HG02884 (cell line): ENCODE measurements around the gene JOSD1.

Experiments
- ATAC-seq: cut with Tn5 transposase; IDR thresholded peaks from one replicate; pipeline ENCODE4 v1.9.1; 2021; ENCODE audit warnings: mild to moderate bottlenecking, moderate library complexity; ENCODE audit not compliant: unreplicated experiment

JOSD1 gene

GRCh38 chr22:38715852-38716251, 15.1 kb upstream of the JOSD1 start:
- no peak for ATAC-seq

- ATAC-seq: no peak
These were observed 14.5 kb upstream of the JOSD1 start for GRCh38 chr22:38715176-38715764.

GRCh38 chr22:38713921-38714320, 13.2 kb upstream of the JOSD1 start:
- no peak for ATAC-seq

GRCh38 chr22:38712486-38713207, 11.9 kb upstream of the JOSD1 start:
- ATAC-seq: no peak

- no peak for ATAC-seq
These were observed 10.1 kb upstream of the JOSD1 start for GRCh38 chr22:38710866-38711265.

- no peak for ATAC-seq
These were observed 9.6 kb upstream of the JOSD1 start for GRCh38 chr22:38710351-38710750.

GRCh38 chr22:38709306-38709705, 8.6 kb upstream of the JOSD1 start:
- ATAC-seq: no peak

GRCh38 chr22:38707984-38708383, 7.2 kb upstream of the JOSD1 start:
- ATAC-seq: no peak

- ATAC-seq: no peak
These were observed 6.6 kb upstream of the JOSD1 start for GRCh38 chr22:38707346-38707745.

- ATAC-seq: no peak
These were observed 6.1 kb upstream of the JOSD1 start for GRCh38 chr22:38706901-38707195.

GRCh38 chr22:38706101-38706900, 5.6 kb upstream of the JOSD1 start:
- no peak for ATAC-seq

GRCh38 chr22:38705235-38706100, 4.7 kb upstream of the JOSD1 start, which contains the start of gene GTPBP1:
Gene GTPBP1, plus strand, starts transcription at chr22:38705944. Its CDS starts 12 bp downstream, at chr22:38705956.
- ATAC-seq: peak; percentile 64

GRCh38 chr22:38704654-38705234, 4.0 kb upstream of the JOSD1 start:
- ATAC-seq: no peak

GRCh38 chr22:38700270-38700788, 414 bp downstream of the JOSD1 start:
- peak; percentile 7 for ATAC-seq

GRCh38 chr22:38699784-38700183, 959 bp downstream of the JOSD1 start:
- no peak for ATAC-seq

- ATAC-seq: no peak
These were observed 1.6 kb downstream of the JOSD1 start for GRCh38 chr22:38699143-38699542.

- no peak for ATAC-seq
These were observed 2.2 kb downstream of the JOSD1 start for GRCh38 chr22:38698407-38699094.

- ATAC-seq: no peak
These were observed 3.2 kb downstream of the JOSD1 start for GRCh38 chr22:38697425-38698089.
